HepG2 (cell line): Measurements from ENCODE around the gene CEBPB. TPM values are rescaled to one million over a fixed set of nuclear protein-coding genes. Genes with fewer than 3 reads are reported as not detected.
A peak's percentile ranks its signal among the peaks of the same experiment; 100 is the strongest.

Experiments used
- GATA4 ChIP-seq: sonication (generic); IDR thresholded peaks from 2 replicates; pipeline ENCODE4 v1.6.1; 2016; ENCODE audit warnings: antibody characterized with exemption, low read depth, borderline replicate concordance
- KDM5A ChIP-seq: fragments of 200-600 bp; sonication (generic); IDR thresholded peaks from 2 replicates; pipeline ENCODE4 v1.7.0; 2018; ENCODE audit warnings: antibody characterized with exemption, mild to moderate bottlenecking, low read length, borderline replicate concordance
- LRRFIP1 ChIP-seq: sonication (generic); formaldehyde crosslinking; conservative IDR thresholded peaks from 2 replicates; pipeline ENCODE4 v1.4.0; 2020; ENCODE audit warnings: missing genetic modification reagents
- MZF1 ChIP-seq: sonication (generic); formaldehyde crosslinking; IDR thresholded peaks from 2 replicates; pipeline ENCODE4 v1.8.1; 2023; ENCODE audit warnings: mild to moderate bottlenecking, missing genetic modification reagents, borderline replicate concordance
- NFE2L2 ChIP-seq: fragments of 150-350 bp; IDR thresholded peaks from 2 replicates; pipeline ENCODE4 v1.6.1; 2014; ENCODE audit warnings: low read length
- NPAS2 ChIP-seq: sonication (generic); formaldehyde crosslinking; IDR thresholded peaks from 2 replicates; pipeline ENCODE4 v1.8.0; 2022; ENCODE audit warnings: mild to moderate bottlenecking, missing genetic modification reagents, borderline replicate concordance
- SATB2 ChIP-seq: sonication (generic); formaldehyde crosslinking; IDR thresholded peaks from 2 replicates; pipeline ENCODE4 v1.5.0; 2020; ENCODE audit warnings: missing genetic modification reagents
- SMAD3 ChIP-seq: sonication (generic); formaldehyde crosslinking; IDR thresholded peaks from 2 replicates; pipeline ENCODE4 v1.4.0; 2020; ENCODE audit warnings: missing genetic modification reagents
- TBL1XR1 ChIP-seq: fragments of 150-350 bp; IDR thresholded peaks from 2 replicates; pipeline ENCODE4 v1.6.1; 2014; ENCODE audit warnings: borderline replicate concordance, low read length; ENCODE audit not compliant: partially characterized antibody
- THAP11 ChIP-seq: IDR thresholded peaks from 2 replicates; pipeline ENCODE4 v1.6.1; 2016; ENCODE audit warnings: missing biosample characterization, missing genetic modification reagents
- ZNF530 ChIP-seq: sonication (generic); formaldehyde crosslinking; IDR thresholded peaks from 2 replicates; pipeline ENCODE4 v1.5.0; 2020; ENCODE audit warnings: low read depth, mild to moderate bottlenecking, missing genetic modification reagents
- ZNF75D ChIP-seq: sonication (generic); formaldehyde crosslinking; IDR thresholded peaks from 2 replicates; pipeline ENCODE4 v1.8.1; 2023; ENCODE audit warnings: missing genetic modification reagents, mild to moderate bottlenecking, borderline replicate concordance
- ZNF792 ChIP-seq: IDR thresholded peaks from 2 replicates; pipeline ENCODE4 v1.6.1; 2016
- ZNF841 ChIP-seq: sonication (generic); formaldehyde crosslinking; IDR thresholded peaks from 2 replicates; pipeline ENCODE4 v1.8.1; 2023; ENCODE audit warnings: missing genetic modification reagents, borderline replicate concordance
- ZNF883 ChIP-seq: sonication (generic); formaldehyde crosslinking; IDR thresholded peaks from 2 replicates; pipeline ENCODE4 v1.5.1; 2020; ENCODE audit warnings: mild to moderate bottlenecking, missing genetic modification reagents; ENCODE audit errors: not compliant biosample characterization
- polyA plus RNA-seq, 8 experiments: library from polyadenylated mRNA; depleted of rRNA in 3 of 8; stranded (reverse) in 7 of 8; unstranded in 1 of 8; fragments of >200 nt; fragmentation: Illumina TruSeq in 4 of 8; extraction: Trizol in 4 of 8; gene quantifications; 2 replicates each; pipeline versions ENCODE4 v1.2.1 to v1.2.3, GENCODE V29; 2011 to 2016; ENCODE audit warnings: low read depth in 4 of 8, missing spikeins in 1 of 8, mixed read lengths in 1 of 8; ENCODE audit not compliant: insufficient read depth in 1 of 8
- total RNA-seq, 5 experiments: library from RNA; depleted of rRNA; stranded (reverse); fragments of >200 nt; fragmentation: Illumina TruSeq; extraction: Trizol; gene quantifications; 2 replicates each; pipeline ENCODE4 v1.2.3, GENCODE V29; 2016; ENCODE audit warnings: low read depth in 1 of 5
- TF ChIP-seq, protein P1 (sequence below): IDR thresholded peaks from 2 replicates; pipeline ENCODE4 v1.6.1; 2016; ENCODE audit warnings: missing genetic modification reagents, missing compliant biosample characterization
- TF ChIP-seq, protein P2 (sequence below): sonication (generic); formaldehyde crosslinking; IDR thresholded peaks from 2 replicates; pipeline ENCODE4 v1.8.1; 2022; ENCODE audit warnings: low read depth, mild to moderate bottlenecking, missing genetic modification reagents
- TF ChIP-seq, protein P3 (sequence below): IDR thresholded peaks from 2 replicates; pipeline ENCODE4 v1.6.1; 2016; ENCODE audit warnings: missing compliant biosample characterization, missing genetic modification reagents, borderline replicate concordance
- TF ChIP-seq, protein P4 (sequence below): sonication (generic); formaldehyde crosslinking; IDR thresholded peaks from 2 replicates; pipeline ENCODE4 v1.5.0; 2020; ENCODE audit warnings: mild to moderate bottlenecking, low read depth, missing genetic modification reagents, borderline replicate concordance

Gene CEBPB
- total and polyA plus RNA-seq, 2 of the 13 experiments (the other 11 are each of a cell fraction or from before 2014, with no cell fraction given), result 18.5 to 28.2 TPM

GRCh38 chr20:50230871-50231560 is 40.4 kb downstream of the CEBPB start (continued):
- TF ChIP-seq, protein P1, sequence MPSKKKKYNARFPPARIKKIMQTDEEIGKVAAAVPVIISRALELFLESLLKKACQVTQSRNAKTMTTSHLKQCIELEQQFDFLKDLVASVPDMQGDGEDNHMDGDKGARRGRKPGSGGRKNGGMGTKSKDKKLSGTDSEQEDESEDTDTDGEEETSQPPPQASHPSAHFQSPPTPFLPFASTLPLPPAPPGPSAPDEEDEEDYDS (CRISPR knock-in tag), result no peak
- TF ChIP-seq SATB2 (no peak), TBL1XR1 (no peak), ZNF75D (CRISPR knock-in tag) (no peak), ZNF883 (peak; percentile 16), GATA4 (no peak), KDM5A (no peak), SMAD3 (CRISPR knock-in tag) (no peak), THAP11 (CRISPR knock-in tag) (no peak), NFE2L2 (no peak), NPAS2 (CRISPR knock-in tag) (no peak), ZNF792 (CRISPR knock-in tag) (no peak), MZF1 (CRISPR knock-in tag) (no peak), ZNF841 (CRISPR knock-in tag) (no peak), LRRFIP1 (no peak), ZNF530 (CRISPR knock-in tag) (no peak)
- TF ChIP-seq, protein P2, sequence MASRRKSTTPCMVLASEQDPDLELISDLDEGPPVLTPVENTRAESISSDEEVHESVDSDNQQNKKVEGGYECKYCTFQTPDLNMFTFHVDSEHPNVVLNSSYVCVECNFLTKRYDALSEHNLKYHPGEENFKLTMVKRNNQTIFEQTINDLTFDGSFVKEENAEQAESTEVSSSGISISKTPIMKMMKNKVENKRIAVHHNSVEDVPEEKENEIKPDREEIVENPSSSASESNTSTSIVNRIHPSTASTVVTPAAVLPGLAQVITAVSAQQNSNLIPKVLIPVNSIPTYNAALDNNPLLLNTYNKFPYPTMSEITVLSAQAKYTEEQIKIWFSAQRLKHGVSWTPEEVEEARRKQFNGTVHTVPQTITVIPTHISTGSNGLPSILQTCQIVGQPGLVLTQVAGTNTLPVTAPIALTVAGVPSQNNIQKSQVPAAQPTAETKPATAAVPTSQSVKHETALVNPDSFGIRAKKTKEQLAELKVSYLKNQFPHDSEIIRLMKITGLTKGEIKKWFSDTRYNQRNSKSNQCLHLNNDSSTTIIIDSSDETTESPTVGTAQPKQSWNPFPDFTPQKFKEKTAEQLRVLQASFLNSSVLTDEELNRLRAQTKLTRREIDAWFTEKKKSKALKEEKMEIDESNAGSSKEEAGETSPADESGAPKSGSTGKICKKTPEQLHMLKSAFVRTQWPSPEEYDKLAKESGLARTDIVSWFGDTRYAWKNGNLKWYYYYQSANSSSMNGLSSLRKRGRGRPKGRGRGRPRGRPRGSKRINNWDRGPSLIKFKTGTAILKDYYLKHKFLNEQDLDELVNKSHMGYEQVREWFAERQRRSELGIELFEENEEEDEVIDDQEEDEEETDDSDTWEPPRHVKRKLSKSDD (CRISPR knock-in tag), result no peak
- TF ChIP-seq, protein P3, sequence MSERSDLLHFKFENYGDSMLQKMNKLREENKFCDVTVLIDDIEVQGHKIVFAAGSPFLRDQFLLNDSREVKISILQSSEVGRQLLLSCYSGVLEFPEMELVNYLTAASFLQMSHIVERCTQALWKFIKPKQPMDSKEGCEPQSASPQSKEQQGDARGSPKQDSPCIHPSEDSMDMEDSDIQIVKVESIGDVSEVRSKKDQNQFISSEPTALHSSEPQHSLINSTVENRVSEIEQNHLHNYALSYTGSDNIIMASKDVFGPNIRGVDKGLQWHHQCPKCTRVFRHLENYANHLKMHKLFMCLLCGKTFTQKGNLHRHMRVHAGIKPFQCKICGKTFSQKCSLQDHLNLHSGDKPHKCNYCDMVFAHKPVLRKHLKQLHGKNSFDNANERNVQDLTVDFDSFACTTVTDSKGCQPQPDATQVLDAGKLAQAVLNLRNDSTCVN, result no peak
- TF ChIP-seq, protein P4, sequence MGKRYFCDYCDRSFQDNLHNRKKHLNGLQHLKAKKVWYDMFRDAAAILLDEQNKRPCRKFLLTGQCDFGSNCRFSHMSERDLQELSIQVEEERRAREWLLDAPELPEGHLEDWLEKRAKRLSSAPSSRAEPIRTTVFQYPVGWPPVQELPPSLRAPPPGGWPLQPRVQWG (CRISPR knock-in tag), result no peak
